ENCODE measurements around the gene KIAA0586. TPM values are rescaled to one million over a fixed set of nuclear protein-coding genes. Genes with fewer than 3 reads are reported as not detected.

Gene KIAA0586
- polyA plus RNA-seq (2011; rRNA removed), result 9.4 and 13.1 TPM in 2 replicates
- polyA minus RNA-seq (2011; rRNA and poly(A)+ RNA removed), result 14.9 TPM in 2 replicates

- no peak for TF ChIP-seq CTCF (IDR thresholded peaks at IDR 0.05; ENCODE audit: insufficient read depth, low read depth, low read length)
- CTCF ChIA-PET, result interaction anchor here (0.6 to 0.9 kb wide), 3 partner anchors 31 to 1143 kb away, joined by 3 read pairs; no protein-coding TSS in a partner anchor
- Histone ChIP-seq H3K27me3 (ENCODE audit: control insufficient read depth, insufficient read depth, low read length) (no peaks in the 10 kb centered on the region), H3K4me3 (ENCODE audit: low read depth, low read length) (peak within 1 kb of the TSS; percentile 94), H3K36me3 (ENCODE audit: control insufficient read depth, insufficient read depth, low read length) (no peaks in the 10 kb centered on the region)
- POLR2A ChIA-PET, result no interaction called here
- peak; percentile 87 for DNase-seq (ENCODE audit: low read depth)
Observed at GRCh38 chr14:58427281-58428117, at the start of gene KIAA0586, which contains the start of gene TIMM9. TSS of gene KIAA0586 (plus strand) at chr14:58427719. CDS start at chr14:58428265, 546 bp downstream. TSS of gene TIMM9 (minus strand) at chr14:58427531. CDS start at chr14:58411945, 15,586 bp downstream.

- Histone ChIP-seq H3K4me3 (ENCODE audit: low read depth, low read length) (no peak overlapping the region), H3K36me3 (ENCODE audit: control insufficient read depth, insufficient read depth, low read length) (no peaks in the 10 kb centered on the region), H3K27me3 (ENCODE audit: control insufficient read depth, insufficient read depth, low read length) (no peaks in the 10 kb centered on the region)
- ChIA-PET POLR2A (no interaction called here), CTCF (interaction anchor here (1.0 kb wide), 1 partner anchor 10 kb away, joined by 3 read pairs; no protein-coding TSS in a partner anchor)
- no peak for DNase-seq (ENCODE audit: low read depth)
- no peak for TF ChIP-seq CTCF (IDR thresholded peaks at IDR 0.05; ENCODE audit: insufficient read depth, low read depth, low read length)
Observed at GRCh38 chr14:58390830-58391229, 36.7 kb upstream of the KIAA0586 start.

GRCh38 chr14:58395562-58395811, 32.0 kb upstream of the KIAA0586 start:
- CTCF ChIA-PET, result interaction anchor here (0.7 to 2.9 kb wide), 9 partner anchors 9 to 287 kb away, joined by 3 to 19 read pairs (median 6); no protein-coding TSS in a partner anchor
- Histone ChIP-seq H3K36me3 (ENCODE audit: control insufficient read depth, insufficient read depth, low read length) (no peaks in the 10 kb centered on the region), H3K4me3 (ENCODE audit: low read depth, low read length) (peak overlapping the region; percentile 45), H3K27me3 (ENCODE audit: control insufficient read depth, insufficient read depth, low read length) (no peaks in the 10 kb centered on the region)
- POLR2A ChIA-PET, result no interaction called here
- no peak for DNase-seq (ENCODE audit: low read depth)
- TF ChIP-seq CTCF (IDR thresholded peaks at IDR 0.05; ENCODE audit: insufficient read depth, low read depth, low read length), result no peak

- no peaks in the 10 kb centered on the region for H3K36me3 ChIP-seq (ENCODE audit: control insufficient read depth, insufficient read depth, low read length)
- TF ChIP-seq CTCF (IDR thresholded peaks at IDR 0.05; ENCODE audit: insufficient read depth, low read depth, low read length), result no peak
- DNase-seq (ENCODE audit: low read depth), result no peak
- H3K4me3 ChIP-seq (ENCODE audit: low read depth, low read length), result peak within 1 kb of the TSS; percentile 45
- POLR2A ChIA-PET, result no interaction called here
- CTCF ChIA-PET, result interaction anchor here (0.6 to 2.9 kb wide), 12 partner anchors 9 to 288 kb away, joined by 3 to 19 read pairs (median 6); partner anchors contain the start of genes KIAA0586 and TIMM9
- no peaks in the 10 kb centered on the region for H3K27me3 ChIP-seq (ENCODE audit: control insufficient read depth, insufficient read depth, low read length)
Observed at GRCh38 chr14:58395812-58396788, 31.4 kb upstream of the KIAA0586 start, which contains the start of gene TOMM20L. TSS of gene TOMM20L (plus strand) at chr14:58395930. CDS start at chr14:58395958, 28 bp downstream.
